Right lobe of liver (tissue), 6 donors: ENCODE results near the gene HMGB1. TPM values are rescaled to one million over a fixed set of nuclear protein-coding genes. Genes with fewer than 3 reads are reported as not detected.

ENCODE experiments used
- ATAC-seq, 4 donors: fragments of 200-7000 bp; cut with Tn5 transposase; one replicate each; pipeline ENCODE4 v1.9.1; 2020; ENCODE audit warnings: mild to moderate bottlenecking in 4 of 4, moderate library complexity in 4 of 4
- DNase-seq, 3 donors: peaks; one replicate each; pipeline ENCODE4 v3.0.0-alpha.2; 2020
- H3K27ac ChIP-seq, 3 donors: fragments of 200-600 bp; one replicate each; pipeline ENCODE4 v1.8.0; 2022
- H3K27me3 ChIP-seq, 2 donors: fragments of 200-600 bp; one replicate each; pipeline ENCODE4 v1.8.0; 2022
- H3K36me3 ChIP-seq, 4 donors: fragments of 200-600 bp; sonication (generic) in 1 of 4; one replicate each; pipeline versions ENCODE4 v1.5.1 to v1.8.0; 2017 to 2022; ENCODE audit warnings: control low read depth in 1 of 4
- H3K4me1 ChIP-seq, 4 donors: fragments of 200-600 bp; sonication (generic) in 1 of 4; one replicate each; pipeline versions ENCODE4 v1.5.1 to v1.8.0; 2017 to 2022; ENCODE audit warnings: control low read depth in 1 of 4
- H3K4me3 ChIP-seq, 3 donors: fragments of 200-600 bp; one replicate each; pipeline ENCODE4 v1.8.0; 2022
- H3K9me3 ChIP-seq, 4 donors: fragments of 200-600 bp; sonication (generic) in 1 of 4; one replicate each; pipeline versions ENCODE4 v1.5.1 to v1.8.0; 2017 to 2022; ENCODE audit warnings: control low read depth in 1 of 4
- POLR2A ChIP-seq: fragments of 450-650 bp; IDR thresholded peaks from one replicate; pipeline ENCODE4 v1.6.1; 2017; ENCODE audit warnings: antibody characterized with exemption, mild to moderate bottlenecking
- WGBS: methylation state at CpG from one replicate; pipeline ENCODE4 v1.1.6; 2018; ENCODE audit warnings: low coverage, low lambda C conversion rate; ENCODE audit not compliant: insufficient coverage; ENCODE audit errors: missing lambda C conversion rate; 5-methylcytosine and 5-hydroxymethylcytosine counted together
- intact Hi-C, 2 donors: fragments of 100-400 bp; cut with DNase I; formaldehyde crosslinking; loops; one replicate each; pipeline versions ENCODE4 v1.11.2 to v1.14.1; 2022
- total RNA-seq, 6 experiments: library from RNA; depleted of rRNA in 2 of 6; stranded (reverse); fragments of >200 nt in 2 of 6; fragmentation: NEBNext Ultra II Directional in 3 of 6; extraction: Animal tissue kit (Norgen Biotek cat#: 25700) in 3 of 6; gene quantifications; one replicate each; pipeline versions ENCODE4 v1.1.0 to v1.2.4, GENCODE V29; 2016 to 2023
- TF ChIP-seq, protein P1 (sequence below), 4 donors: fragments of 200-600 bp in 3 of 4; fragments of 450-650 bp in 1 of 4; IDR thresholded peaks; one replicate each; pipeline versions ENCODE4 v1.5.1 to v1.8.0; 2016 to 2022; ENCODE audit warnings: antibody characterized with exemption in 4 of 4, mild to moderate bottlenecking in 2 of 4
- donor health status: DM: no; HTN: yes; CAD: no.
- donor health status: DM: no; HTN: no; CAD: no.
- donor health status: DM: no; HTN: no; CAD: no.
- donor health status: DM: no; HTN: yes; CAD: no.
- donor health status: DM: no; HTN: yes; CAD: no.

The HMGB1 gene
- total RNA-seq, 6 experiments from 2014 or later = 80.6 to 167 (median 107) TPM

GRCh38 chr13:30473675-30474074, 7.9 kb upstream of the HMGB1 start:
- TF ChIP-seq POLR2A = no peak
- TF ChIP-seq, protein P1, sequence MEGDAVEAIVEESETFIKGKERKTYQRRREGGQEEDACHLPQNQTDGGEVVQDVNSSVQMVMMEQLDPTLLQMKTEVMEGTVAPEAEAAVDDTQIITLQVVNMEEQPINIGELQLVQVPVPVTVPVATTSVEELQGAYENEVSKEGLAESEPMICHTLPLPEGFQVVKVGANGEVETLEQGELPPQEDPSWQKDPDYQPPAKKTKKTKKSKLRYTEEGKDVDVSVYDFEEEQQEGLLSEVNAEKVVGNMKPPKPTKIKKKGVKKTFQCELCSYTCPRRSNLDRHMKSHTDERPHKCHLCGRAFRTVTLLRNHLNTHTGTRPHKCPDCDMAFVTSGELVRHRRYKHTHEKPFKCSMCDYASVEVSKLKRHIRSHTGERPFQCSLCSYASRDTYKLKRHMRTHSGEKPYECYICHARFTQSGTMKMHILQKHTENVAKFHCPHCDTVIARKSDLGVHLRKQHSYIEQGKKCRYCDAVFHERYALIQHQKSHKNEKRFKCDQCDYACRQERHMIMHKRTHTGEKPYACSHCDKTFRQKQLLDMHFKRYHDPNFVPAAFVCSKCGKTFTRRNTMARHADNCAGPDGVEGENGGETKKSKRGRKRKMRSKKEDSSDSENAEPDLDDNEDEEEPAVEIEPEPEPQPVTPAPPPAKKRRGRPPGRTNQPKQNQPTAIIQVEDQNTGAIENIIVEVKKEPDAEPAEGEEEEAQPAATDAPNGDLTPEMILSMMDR (IDR thresholded peaks at IDR 0.05) = no peak
- DNase-seq = no peak
- no peak for ATAC-seq
- Histone ChIP-seq H3K36me3 (no peaks in the 10 kb centered on the region), H3K4me3 (no peak overlapping the region), H3K27me3 (no peaks in the 10 kb centered on the region), H3K9me3 (no peaks in the 10 kb centered on the region), H3K4me1 (no peaks in the 10 kb centered on the region), H3K27ac (no peak overlapping the region)
- WGBS = 69% methylated on average over 1 of the region's 1 CpG
- intact Hi-C loops = no loop called here

DNA sequence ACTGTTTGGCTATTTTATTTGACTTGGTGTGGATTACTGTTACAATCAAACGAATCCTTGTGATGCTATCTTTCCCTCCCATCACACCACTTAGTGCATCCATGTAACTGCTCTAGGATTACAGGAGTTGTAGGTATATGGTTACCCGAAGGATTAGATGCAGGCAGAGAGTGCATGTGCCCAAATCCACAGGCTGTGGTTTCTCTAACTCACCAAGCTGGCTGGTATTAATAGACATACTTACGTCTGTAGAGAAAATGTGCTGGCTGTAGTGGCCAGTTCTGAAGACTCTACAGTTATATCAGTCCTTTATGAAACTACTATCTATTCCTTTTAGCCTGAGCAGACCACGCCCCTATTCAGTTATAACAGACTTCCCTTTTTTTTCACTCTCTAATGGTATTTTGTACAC, 1.1 kb upstream of the HMGB1 start:
- Histone ChIP-seq H3K27me3 (no peaks in the 10 kb centered on the region), H3K27ac (no peak overlapping the region), H3K9me3 (no peaks in the 10 kb centered on the region), H3K36me3 (peaks cover 0 to 13% (median 6%) of the 10 kb centered on the region in 4 donors), H3K4me3 (no peak overlapping the region), H3K4me1 (peaks cover 0 to 23% (median 9%) of the 10 kb centered on the region in 4 donors)
- ATAC-seq = no peak
- TF ChIP-seq POLR2A = no peak
- TF ChIP-seq, protein P1 (IDR thresholded peaks at IDR 0.05) = no peak
- DNase-seq = no peak
- intact Hi-C loops = no loop called here
- 63% methylated on average over 2 of the region's 4 CpGs for whole genome bisulfite sequencing

GRCh38 chr13:30466358-30466714, 600 bp upstream of the HMGB1 start:
- WGBS = 22% methylated on average over 11 of the region's 11 CpGs
- Histone ChIP-seq H3K9me3 (no peaks in the 10 kb centered on the region), H3K27me3 (no peaks in the 10 kb centered on the region), H3K4me1 (peaks cover 0 to 28% (median 9%) of the 10 kb centered on the region in 4 donors), H3K36me3 (peaks cover 0 to 18% (median 10%) of the 10 kb centered on the region in 4 donors), H3K4me3 (no peak overlapping the region), H3K27ac (no peak overlapping the region)
- ATAC-seq (no peak), DNase-seq (no peak)
- intact Hi-C loops = no loop called here
- TF ChIP-seq, protein P1 (IDR thresholded peaks at IDR 0.05) = no peak
- TF ChIP-seq POLR2A = no peak

GRCh38 chr13:30465343-30465592, 468 bp downstream of the HMGB1 start:
- Histone ChIP-seq H3K36me3 (peaks cover 0 to 19% (median 11%) of the 10 kb centered on the region in 4 donors), H3K4me3 (peak overlapping the region; percentile 73 to 84 (median 78)), H3K4me1 (peaks cover 0 to 28% (median 9%) of the 10 kb centered on the region in 4 donors), H3K27ac (peak overlapping the region; percentile 98 to 99 (median 99)), H3K27me3 (no peaks in the 10 kb centered on the region), H3K9me3 (no peaks in the 10 kb centered on the region)
- 0% methylated on average over 24 of the region's 41 CpGs for WGBS
- ATAC-seq = no peak
- intact Hi-C loops = no loop called here
- no peak for TF ChIP-seq POLR2A
- TF ChIP-seq, protein P1 (IDR thresholded peaks at IDR 0.05) = no peak
- no peak for DNase-seq
